Measurements from ENCODE around the gene AOPEP. TPM values are rescaled to one million over a fixed set of nuclear protein-coding genes. Genes with fewer than 3 reads are reported as not detected.
A peak's percentile ranks its signal among the peaks of the same experiment; 100 is the strongest.

The AOPEP gene
- total and polyA plus RNA-seq, 2 of the 13 experiments (the other 11 are each of a cell fraction or from before 2014, with no cell fraction given) = 22.2 to 41.6 TPM

GRCh38 chr9:94899464-94900221, 173.1 kb downstream of the AOPEP start (continued):
- TF ChIP-seq NFRKB (IDR thresholded peaks at IDR 0.05) (no peak), ZNF720 (CRISPR knock-in tag; IDR thresholded peaks at IDR 0.05) (no peak), ZNF546 (CRISPR knock-in tag; conservative IDR thresholded peaks at IDR 0.05) (no peak), ZFX (CRISPR knock-in tag; IDR thresholded peaks at IDR 0.05; ENCODE audit: low read depth) (peak; percentile 45; the same call in 1 of the 2 replicates), CC2D1A (CRISPR knock-in tag; IDR thresholded peaks at IDR 0.05) (no peak), ZNF615 (CRISPR knock-in tag; IDR thresholded peaks at IDR 0.05; ENCODE audit: borderline replicate concordance) (no peak), SSRP1 (CRISPR knock-in tag; IDR thresholded peaks at IDR 0.05) (no peak), ZBTB39 (CRISPR knock-in tag; IDR thresholded peaks at IDR 0.05) (no peak), MYPOP (CRISPR knock-in tag; IDR thresholded peaks at IDR 0.05) (peak; percentile 56; the same call in 1 of the 2 replicates), RBM22 (optimal IDR thresholded peaks at IDR 0.05; ENCODE audit: low read length) (no peak), ZEB1 (IDR thresholded peaks at IDR 0.05; ENCODE audit: insufficient replicate concordance, low read depth) (no peak), AGO1 (IDR thresholded peaks at IDR 0.05; ENCODE audit: low read depth, low read length, poor library complexity, severe bottlenecking) (no peak), HOXA3 (CRISPR knock-in tag; IDR thresholded peaks at IDR 0.05) (peak; percentile 44; the same call in 1 of the 2 replicates), ZNF773 (CRISPR knock-in tag; IDR thresholded peaks at IDR 0.05; ENCODE audit: borderline replicate concordance) (no peak), NFYC (CRISPR knock-in tag; IDR thresholded peaks at IDR 0.05) (no peak), SKIL (CRISPR knock-in tag; IDR thresholded peaks at IDR 0.05; ENCODE audit: borderline replicate concordance) (no peak), HOMEZ (CRISPR knock-in tag; IDR thresholded peaks at IDR 0.05; ENCODE audit: low read depth) (peak; percentile 63; the same call in 1 of the 2 replicates), RORA (CRISPR knock-in tag; IDR thresholded peaks at IDR 0.05) (no peak), PREB (CRISPR knock-in tag; IDR thresholded peaks at IDR 0.05) (no peak), GPBP1L1 (CRISPR knock-in tag; IDR thresholded peaks at IDR 0.05) (no peak)
